GM23338 (cell line): Measurements from ENCODE around the gene ARHGEF16. TPM values are rescaled to one million over a fixed set of nuclear protein-coding genes. Genes with fewer than 3 reads are reported as not detected.

ENCODE experiments used
- ATAC-seq: fragments of 200-7000 bp; cut with Tn5 transposase; 3 replicates; pipeline ENCODE4 v1.9.1; 2020
- DNase-seq: peaks from one replicate; pipeline ENCODE4 v3.0.0-alpha.2; 2015; ENCODE audit warnings: low spot score
- H2AFZ ChIP-seq: fragments of 200-600 bp; sonication (generic); 2 replicates; pipeline ENCODE4 v1.8.0; 2016; ENCODE audit warnings: antibody characterized with exemption, mild to moderate bottlenecking, moderate library complexity
- H3F3A ChIP-seq: fragments of 200-600 bp; sonication (generic); replicated peaks from 2 replicates; pipeline ENCODE4 v1.8.0; 2017; ENCODE audit warnings: antibody characterized with exemption, mixed run types, low read depth
- H3K27ac ChIP-seq: fragments of 200-600 bp; sonication (generic); 2 replicates; pipeline ENCODE4 v1.6.1; 2016; ENCODE audit warnings: low read depth
- H3K27me3 ChIP-seq: fragments of 200-600 bp; sonication (generic); 2 replicates; pipeline ENCODE4 v1.8.0; 2016; ENCODE audit warnings: mild to moderate bottlenecking, mixed run types, moderate library complexity; ENCODE audit not compliant: insufficient read depth
- H3K36me3 ChIP-seq: fragments of 200-600 bp; sonication (generic); 2 replicates; pipeline ENCODE4 v1.8.0; 2016; ENCODE audit warnings: mild to moderate bottlenecking; ENCODE audit not compliant: insufficient read depth
- H3K4me1 ChIP-seq: fragments of 200-600 bp; sonication (generic); 2 replicates; pipeline ENCODE4 v1.8.0; 2016; ENCODE audit warnings: mild to moderate bottlenecking, moderate library complexity; ENCODE audit not compliant: insufficient read depth
- H3K4me2 ChIP-seq: fragments of 200-600 bp; sonication (generic); 2 replicates; pipeline ENCODE4 v1.7.1; 2017; ENCODE audit warnings: mixed run types
- H3K4me3 ChIP-seq: fragments of 200-600 bp; sonication (generic); 2 replicates; pipeline ENCODE4 v1.6.1; 2016; ENCODE audit warnings: mixed run types
- H3K79me2 ChIP-seq: fragments of 200-600 bp; sonication (generic); replicated peaks from 2 replicates; pipeline ENCODE4 v1.8.0; 2017; ENCODE audit warnings: mild to moderate bottlenecking; ENCODE audit not compliant: insufficient read depth
- H3K9me2 ChIP-seq: fragments of 200-600 bp; sonication (generic); 2 replicates; pipeline ENCODE4 v1.8.0; 2017; ENCODE audit not compliant: insufficient read depth
- H4K20me1 ChIP-seq: fragments of 200-600 bp; sonication (generic); replicated peaks from 2 replicates; pipeline ENCODE4 v1.8.0; 2017; ENCODE audit warnings: mild to moderate bottlenecking; ENCODE audit not compliant: insufficient read depth
- H3K27ac Mint-ChIP-seq: 2 replicates; pipeline ENCODE4 v1.8.0; 2020; ENCODE audit warnings: inconsistent platforms, mild to moderate bottlenecking, moderate library complexity, mixed read lengths
- H3K27me3 Mint-ChIP-seq: 3 replicates; pipeline ENCODE4 v1.8.0; 2022; ENCODE audit warnings: low read depth, mild to moderate bottlenecking, moderate library complexity, mixed read lengths, inconsistent platforms; ENCODE audit not compliant: insufficient read depth, poor library complexity
- H3K36me3 Mint-ChIP-seq: 3 replicates; pipeline ENCODE4 v1.8.0; 2021; ENCODE audit warnings: low read depth, mild to moderate bottlenecking, inconsistent platforms, moderate library complexity, mixed read lengths
- H3K4me1 Mint-ChIP-seq: 3 replicates; pipeline ENCODE4 v1.8.0; 2020; ENCODE audit warnings: mild to moderate bottlenecking, inconsistent platforms, mixed read lengths
- H3K4me3 Mint-ChIP-seq: 3 replicates; pipeline ENCODE4 v1.8.0; 2021; ENCODE audit warnings: moderate library complexity, mild to moderate bottlenecking, inconsistent platforms, mixed read lengths
- H3K9me3 Mint-ChIP-seq: 3 replicates; pipeline ENCODE4 v1.8.0; 2020; ENCODE audit warnings: moderate library complexity, mild to moderate bottlenecking, inconsistent platforms, mixed read lengths
- CREB1 ChIP-seq: fragments of 250-450 bp; sonication (Bioruptor Pico); IDR thresholded peaks from 2 replicates; pipeline ENCODE4 v1.5.0; 2020; ENCODE audit warnings: low read depth, mild to moderate bottlenecking, moderate library complexity
- EZH2 ChIP-seq: fragments of 200-600 bp; sonication (generic); IDR thresholded peaks from one replicate; pipeline ENCODE4 v1.8.0; 2017; ENCODE audit warnings: antibody characterized with exemption, mild to moderate bottlenecking, low read depth; ENCODE audit not compliant: unreplicated experiment
- EZH2phosphoT487 ChIP-seq: fragments of 200-600 bp; sonication (generic); IDR thresholded peaks from one replicate; pipeline ENCODE4 v1.8.1; 2018; ENCODE audit warnings: antibody characterized with exemption; ENCODE audit not compliant: unreplicated experiment
- JUNB ChIP-seq: IDR thresholded peaks from one replicate; pipeline ENCODE4 v1.6.1; 2016; ENCODE audit warnings: antibody characterized with exemption; ENCODE audit not compliant: unreplicated experiment
- NANOG ChIP-seq: IDR thresholded peaks from 2 replicates; pipeline ENCODE4 v1.6.1; 2016; ENCODE audit warnings: antibody characterized with exemption, borderline replicate concordance
- POLR2AphosphoS5 ChIP-seq: IDR thresholded peaks from 2 replicates; pipeline ENCODE4 v1.6.1; 2016; ENCODE audit warnings: antibody characterized with exemption, low read depth
- STAT1 ChIP-seq: IDR thresholded peaks from one replicate; pipeline ENCODE4 v1.6.1; 2016; ENCODE audit warnings: antibody characterized with exemption; ENCODE audit not compliant: unreplicated experiment
- ZNF114 ChIP-seq: fragments of 250-450 bp; sonication (Bioruptor Pico); IDR thresholded peaks from 2 replicates; pipeline ENCODE4 v1.5.0; 2020; ENCODE audit warnings: mild to moderate bottlenecking, moderate library complexity
- ZNF331 ChIP-seq: fragments of 250-450 bp; sonication (Bioruptor Pico); IDR thresholded peaks from 2 replicates; pipeline ENCODE4 v1.5.0; 2020; ENCODE audit warnings: low read depth, mild to moderate bottlenecking, moderate library complexity
- polyA plus RNA-seq: library from polyadenylated mRNA; unstranded; fragments of >200 nt; fragmentation: Nextera tagmentation; extraction: Ambion mirVana; gene quantifications from 2 replicates; pipeline ENCODE4 v1.2.1, GENCODE V29; 2016
- total RNA-seq: library from RNA; depleted of rRNA; stranded (reverse); fragments of >200 nt; shearing (Covaris generic); gene quantifications from 2 replicates; pipeline ENCODE4 v1.2.3, GENCODE V29; 2014
- TF ChIP-seq, protein P1 (sequence below): IDR thresholded peaks from 2 replicates; pipeline ENCODE4 v1.6.1; 2016; ENCODE audit warnings: antibody characterized with exemption
- TF ChIP-seq, protein P2 (sequence below): fragments of 250-450 bp; sonication (Bioruptor Pico); IDR thresholded peaks from 2 replicates; pipeline ENCODE4 v1.5.0; 2020; ENCODE audit warnings: mild to moderate bottlenecking, moderate library complexity
- TF ChIP-seq, protein P3 (sequence below), 2 experiments: fragments of 200-600 bp in 1 of 2; sonication (generic) in 1 of 2; conservative IDR thresholded peaks; 2 replicates each; pipeline versions ENCODE4 v1.5.1 to v1.6.1; 2016 to 2017; ENCODE audit warnings: antibody characterized with exemption in 2 of 2, low read depth in 2 of 2, mild to moderate bottlenecking in 2 of 2, moderate library complexity in 1 of 2
- TF ChIP-seq, protein P4 (sequence below): IDR thresholded peaks from one replicate; pipeline ENCODE4 v1.6.1; 2018; ENCODE audit warnings: antibody characterized with exemption; ENCODE audit not compliant: unreplicated experiment

ARHGEF16 gene
- total and polyA plus RNA-seq, 2 experiments from 2014 or later, result 12.2 to 29.3 TPM

DNA sequence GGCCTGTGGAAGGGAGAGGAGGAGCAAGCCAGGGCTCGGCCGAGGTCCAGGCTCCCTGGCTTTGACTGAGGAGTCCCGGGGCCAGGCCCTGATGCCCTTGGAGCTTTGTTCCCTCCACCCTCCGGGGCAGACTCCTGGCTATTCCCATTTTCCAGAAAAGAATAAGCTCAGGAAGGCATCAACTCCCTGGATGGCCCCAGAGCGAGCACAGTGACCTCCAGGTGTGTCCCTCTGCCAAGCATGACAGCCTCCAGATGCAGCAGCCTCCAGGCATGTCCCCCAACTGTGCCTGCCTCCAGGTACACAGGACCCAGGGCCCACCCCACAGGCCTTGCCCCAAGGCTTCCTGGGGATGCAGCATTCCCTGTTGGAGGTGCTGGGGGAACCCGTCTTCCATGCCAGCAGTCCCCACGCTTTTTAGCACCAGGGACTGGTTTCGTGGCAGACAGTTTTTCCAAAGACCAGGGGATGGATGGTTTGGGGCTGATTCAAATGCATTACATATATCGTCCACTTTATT, 15.7 kb upstream of the ARHGEF16 start:
- Histone ChIP-seq H3K36me3 (no peaks in the 10 kb centered on the region), H2AFZ (no peak overlapping the region), H4K20me1 (no peaks in the 10 kb centered on the region), H3K9me2 (no peaks in the 10 kb centered on the region), H3K27ac (no peak overlapping the region), H3F3A (no peaks in the 10 kb centered on the region), H3K4me1 (no peaks in the 10 kb centered on the region), H3K79me2 (no peaks in the 10 kb centered on the region), H3K27me3 (no peaks in the 10 kb centered on the region), H3K4me3 (no peak overlapping the region), H3K4me2 (no peak overlapping the region)
- ATAC-seq (no peak), DNase-seq (no peak)
- H3K4me3 Mint-ChIP-seq, result no peak overlapping the region
- H3K27ac Mint-ChIP-seq, result no peak overlapping the region
- no peaks in the 10 kb centered on the region for H3K36me3 Mint-ChIP-seq
- no peaks in the 10 kb centered on the region for H3K9me3 Mint-ChIP-seq
- peaks cover 10% of the 10 kb centered on the region for H3K4me1 Mint-ChIP-seq
- TF ChIP-seq, protein P1, sequence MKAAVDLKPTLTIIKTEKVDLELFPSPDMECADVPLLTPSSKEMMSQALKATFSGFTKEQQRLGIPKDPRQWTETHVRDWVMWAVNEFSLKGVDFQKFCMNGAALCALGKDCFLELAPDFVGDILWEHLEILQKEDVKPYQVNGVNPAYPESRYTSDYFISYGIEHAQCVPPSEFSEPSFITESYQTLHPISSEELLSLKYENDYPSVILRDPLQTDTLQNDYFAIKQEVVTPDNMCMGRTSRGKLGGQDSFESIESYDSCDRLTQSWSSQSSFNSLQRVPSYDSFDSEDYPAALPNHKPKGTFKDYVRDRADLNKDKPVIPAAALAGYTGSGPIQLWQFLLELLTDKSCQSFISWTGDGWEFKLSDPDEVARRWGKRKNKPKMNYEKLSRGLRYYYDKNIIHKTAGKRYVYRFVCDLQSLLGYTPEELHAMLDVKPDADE, result no peak
- TF ChIP-seq, protein P2, sequence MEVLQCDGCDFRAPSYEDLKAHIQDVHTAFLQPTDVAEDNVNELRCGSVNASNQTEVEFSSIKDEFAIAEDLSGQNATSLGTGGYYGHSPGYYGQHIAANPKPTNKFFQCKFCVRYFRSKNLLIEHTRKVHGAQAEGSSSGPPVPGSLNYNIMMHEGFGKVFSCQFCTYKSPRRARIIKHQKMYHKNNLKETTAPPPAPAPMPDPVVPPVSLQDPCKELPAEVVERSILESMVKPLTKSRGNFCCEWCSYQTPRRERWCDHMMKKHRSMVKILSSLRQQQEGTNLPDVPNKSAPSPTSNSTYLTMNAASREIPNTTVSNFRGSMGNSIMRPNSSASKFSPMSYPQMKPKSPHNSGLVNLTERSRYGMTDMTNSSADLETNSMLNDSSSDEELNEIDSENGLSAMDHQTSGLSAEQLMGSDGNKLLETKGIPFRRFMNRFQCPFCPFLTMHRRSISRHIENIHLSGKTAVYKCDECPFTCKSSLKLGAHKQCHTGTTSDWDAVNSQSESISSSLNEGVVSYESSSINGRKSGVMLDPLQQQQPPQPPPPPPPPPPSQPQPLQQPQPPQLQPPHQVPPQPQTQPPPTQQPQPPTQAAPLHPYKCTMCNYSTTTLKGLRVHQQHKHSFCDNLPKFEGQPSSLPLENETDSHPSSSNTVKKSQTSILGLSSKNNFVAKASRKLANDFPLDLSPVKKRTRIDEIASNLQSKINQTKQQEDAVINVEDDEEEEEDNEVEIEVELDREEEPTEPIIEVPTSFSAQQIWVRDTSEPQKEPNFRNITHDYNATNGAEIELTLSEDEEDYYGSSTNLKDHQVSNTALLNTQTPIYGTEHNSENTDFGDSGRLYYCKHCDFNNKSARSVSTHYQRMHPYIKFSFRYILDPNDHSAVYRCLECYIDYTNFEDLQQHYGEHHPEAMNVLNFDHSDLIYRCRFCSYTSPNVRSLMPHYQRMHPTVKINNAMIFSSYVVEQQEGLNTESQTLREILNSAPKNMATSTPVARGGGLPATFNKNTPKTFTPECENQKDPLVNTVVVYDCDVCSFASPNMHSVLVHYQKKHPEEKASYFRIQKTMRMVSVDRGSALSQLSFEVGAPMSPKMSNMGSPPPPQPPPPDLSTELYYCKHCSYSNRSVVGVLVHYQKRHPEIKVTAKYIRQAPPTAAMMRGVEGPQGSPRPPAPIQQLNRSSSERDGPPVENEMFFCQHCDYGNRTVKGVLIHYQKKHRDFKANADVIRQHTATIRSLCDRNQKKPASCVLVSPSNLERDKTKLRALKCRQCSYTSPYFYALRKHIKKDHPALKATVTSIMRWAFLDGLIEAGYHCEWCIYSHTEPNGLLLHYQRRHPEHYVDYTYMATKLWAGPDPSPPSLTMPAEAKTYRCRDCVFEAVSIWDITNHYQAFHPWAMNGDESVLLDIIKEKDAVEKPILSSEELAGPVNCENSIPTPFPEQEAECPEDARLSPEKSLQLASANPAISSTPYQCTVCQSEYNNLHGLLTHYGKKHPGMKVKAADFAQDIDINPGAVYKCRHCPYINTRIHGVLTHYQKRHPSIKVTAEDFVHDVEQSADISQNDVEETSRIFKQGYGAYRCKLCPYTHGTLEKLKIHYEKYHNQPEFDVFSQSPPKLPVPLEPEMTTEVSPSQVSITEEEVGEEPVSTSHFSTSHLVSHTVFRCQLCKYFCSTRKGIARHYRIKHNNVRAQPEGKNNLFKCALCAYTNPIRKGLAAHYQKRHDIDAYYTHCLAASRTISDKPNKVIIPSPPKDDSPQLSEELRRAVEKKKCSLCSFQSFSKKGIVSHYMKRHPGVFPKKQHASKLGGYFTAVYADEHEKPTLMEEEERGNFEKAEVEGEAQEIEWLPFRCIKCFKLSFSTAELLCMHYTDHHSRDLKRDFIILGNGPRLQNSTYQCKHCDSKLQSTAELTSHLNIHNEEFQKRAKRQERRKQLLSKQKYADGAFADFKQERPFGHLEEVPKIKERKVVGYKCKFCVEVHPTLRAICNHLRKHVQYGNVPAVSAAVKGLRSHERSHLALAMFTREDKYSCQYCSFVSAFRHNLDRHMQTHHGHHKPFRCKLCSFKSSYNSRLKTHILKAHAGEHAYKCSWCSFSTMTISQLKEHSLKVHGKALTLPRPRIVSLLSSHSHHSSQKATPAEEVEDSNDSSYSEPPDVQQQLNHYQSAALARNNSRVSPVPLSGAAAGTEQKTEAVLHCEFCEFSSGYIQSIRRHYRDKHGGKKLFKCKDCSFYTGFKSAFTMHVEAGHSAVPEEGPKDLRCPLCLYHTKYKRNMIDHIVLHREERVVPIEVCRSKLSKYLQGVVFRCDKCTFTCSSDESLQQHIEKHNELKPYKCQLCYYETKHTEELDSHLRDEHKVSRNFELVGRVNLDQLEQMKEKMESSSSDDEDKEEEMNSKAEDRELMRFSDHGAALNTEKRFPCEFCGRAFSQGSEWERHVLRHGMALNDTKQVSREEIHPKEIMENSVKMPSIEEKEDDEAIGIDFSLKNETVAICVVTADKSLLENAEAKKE (CRISPR knock-in tag), result no peak
- TF ChIP-seq JUNB (no peak), STAT1 (no peak), EZH2phosphoT487 (no peak), ZNF114 (CRISPR knock-in tag) (no peak), NANOG (no peak), ZNF331 (CRISPR knock-in tag) (no peak), EZH2 (no peak), POLR2AphosphoS5 (no peak), CREB1 (CRISPR knock-in tag) (no peak)
- TF ChIP-seq, protein P3, sequence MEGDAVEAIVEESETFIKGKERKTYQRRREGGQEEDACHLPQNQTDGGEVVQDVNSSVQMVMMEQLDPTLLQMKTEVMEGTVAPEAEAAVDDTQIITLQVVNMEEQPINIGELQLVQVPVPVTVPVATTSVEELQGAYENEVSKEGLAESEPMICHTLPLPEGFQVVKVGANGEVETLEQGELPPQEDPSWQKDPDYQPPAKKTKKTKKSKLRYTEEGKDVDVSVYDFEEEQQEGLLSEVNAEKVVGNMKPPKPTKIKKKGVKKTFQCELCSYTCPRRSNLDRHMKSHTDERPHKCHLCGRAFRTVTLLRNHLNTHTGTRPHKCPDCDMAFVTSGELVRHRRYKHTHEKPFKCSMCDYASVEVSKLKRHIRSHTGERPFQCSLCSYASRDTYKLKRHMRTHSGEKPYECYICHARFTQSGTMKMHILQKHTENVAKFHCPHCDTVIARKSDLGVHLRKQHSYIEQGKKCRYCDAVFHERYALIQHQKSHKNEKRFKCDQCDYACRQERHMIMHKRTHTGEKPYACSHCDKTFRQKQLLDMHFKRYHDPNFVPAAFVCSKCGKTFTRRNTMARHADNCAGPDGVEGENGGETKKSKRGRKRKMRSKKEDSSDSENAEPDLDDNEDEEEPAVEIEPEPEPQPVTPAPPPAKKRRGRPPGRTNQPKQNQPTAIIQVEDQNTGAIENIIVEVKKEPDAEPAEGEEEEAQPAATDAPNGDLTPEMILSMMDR (conservative IDR thresholded peaks at IDR 0.05; ENCODE audit: low read depth in 2 of 2), result no peak
- TF ChIP-seq, protein P4, sequence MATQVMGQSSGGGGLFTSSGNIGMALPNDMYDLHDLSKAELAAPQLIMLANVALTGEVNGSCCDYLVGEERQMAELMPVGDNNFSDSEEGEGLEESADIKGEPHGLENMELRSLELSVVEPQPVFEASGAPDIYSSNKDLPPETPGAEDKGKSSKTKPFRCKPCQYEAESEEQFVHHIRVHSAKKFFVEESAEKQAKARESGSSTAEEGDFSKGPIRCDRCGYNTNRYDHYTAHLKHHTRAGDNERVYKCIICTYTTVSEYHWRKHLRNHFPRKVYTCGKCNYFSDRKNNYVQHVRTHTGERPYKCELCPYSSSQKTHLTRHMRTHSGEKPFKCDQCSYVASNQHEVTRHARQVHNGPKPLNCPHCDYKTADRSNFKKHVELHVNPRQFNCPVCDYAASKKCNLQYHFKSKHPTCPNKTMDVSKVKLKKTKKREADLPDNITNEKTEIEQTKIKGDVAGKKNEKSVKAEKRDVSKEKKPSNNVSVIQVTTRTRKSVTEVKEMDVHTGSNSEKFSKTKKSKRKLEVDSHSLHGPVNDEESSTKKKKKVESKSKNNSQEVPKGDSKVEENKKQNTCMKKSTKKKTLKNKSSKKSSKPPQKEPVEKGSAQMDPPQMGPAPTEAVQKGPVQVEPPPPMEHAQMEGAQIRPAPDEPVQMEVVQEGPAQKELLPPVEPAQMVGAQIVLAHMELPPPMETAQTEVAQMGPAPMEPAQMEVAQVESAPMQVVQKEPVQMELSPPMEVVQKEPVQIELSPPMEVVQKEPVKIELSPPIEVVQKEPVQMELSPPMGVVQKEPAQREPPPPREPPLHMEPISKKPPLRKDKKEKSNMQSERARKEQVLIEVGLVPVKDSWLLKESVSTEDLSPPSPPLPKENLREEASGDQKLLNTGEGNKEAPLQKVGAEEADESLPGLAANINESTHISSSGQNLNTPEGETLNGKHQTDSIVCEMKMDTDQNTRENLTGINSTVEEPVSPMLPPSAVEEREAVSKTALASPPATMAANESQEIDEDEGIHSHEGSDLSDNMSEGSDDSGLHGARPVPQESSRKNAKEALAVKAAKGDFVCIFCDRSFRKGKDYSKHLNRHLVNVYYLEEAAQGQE, result no peak
- peaks cover 6% of the 10 kb centered on the region for H3K27me3 Mint-ChIP-seq
